Pulmonary artery endothelial cell (primary cell): Measurements from ENCODE around the gene EMP1. TPM values are rescaled to one million over a fixed set of nuclear protein-coding genes. Genes with fewer than 3 reads are reported as not detected.

ENCODE experiments used
- DNase-seq: peaks from one replicate; pipeline ENCODE4 v3.0.0-alpha.2; 2011; ENCODE audit warnings: low read depth, low spot score
- total RNA-seq: library from RNA; depleted of rRNA; stranded (reverse); fragments of >200 nt; gene quantifications from 2 replicates; pipeline ENCODE4 v1.2.3, GENCODE V29; 2014

EMP1 gene
- total RNA-seq, 1 donor from 2014 or later, result 167 TPM

DNA sequence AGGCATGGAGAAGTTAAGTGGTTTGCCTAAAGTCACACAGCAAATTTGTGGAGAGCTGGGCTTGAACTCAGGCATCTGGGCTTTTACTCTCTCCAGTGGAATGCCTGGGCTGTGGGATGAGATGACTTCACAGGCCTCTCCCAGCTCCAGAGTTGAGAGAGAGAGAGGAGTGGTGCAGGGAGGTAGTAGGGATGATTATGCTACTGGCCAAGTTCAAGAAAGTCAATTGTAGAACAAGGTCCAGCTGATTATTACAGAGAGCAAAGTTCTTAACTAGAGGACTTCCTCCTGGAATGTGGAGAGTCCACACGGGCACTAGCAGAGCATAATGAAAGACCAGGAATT, 769 bp upstream of the EMP1 start:
- DNase-seq, result no peak

- no peak for DNase-seq
Measured at GRCh38 chr12:13197032-13197431, 506 bp downstream of the EMP1 start.

DNA sequence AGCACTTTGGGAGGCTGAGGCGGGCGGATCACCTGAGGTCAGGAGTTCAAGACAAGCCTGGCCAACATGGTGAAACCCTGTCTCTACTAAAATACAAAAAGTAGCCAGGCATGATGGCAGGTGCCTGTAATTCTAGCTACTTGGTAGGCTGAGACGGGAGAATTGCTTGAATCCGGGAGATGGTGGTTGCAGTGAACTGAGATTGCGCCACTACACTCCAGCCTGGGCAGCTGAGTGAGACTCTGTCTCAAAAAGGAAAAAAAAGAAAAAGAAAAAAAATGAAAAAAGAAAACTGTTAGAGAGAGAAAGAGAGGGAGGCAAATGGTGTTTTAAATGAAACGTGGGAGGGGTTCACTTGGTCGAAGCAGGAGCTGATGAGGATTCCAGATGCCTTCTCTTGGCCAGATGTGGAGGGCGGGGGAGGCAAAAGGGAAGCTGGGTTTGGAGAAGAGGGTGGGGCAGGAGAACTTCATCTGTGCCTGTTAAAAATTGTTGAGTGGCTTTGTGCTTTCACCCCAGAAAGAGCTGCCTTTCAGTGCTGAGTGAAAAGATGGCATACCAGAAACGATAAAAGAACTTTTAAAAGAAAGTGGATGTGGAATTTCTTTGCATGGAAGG, 1.1 kb downstream of the EMP1 start:
- DNase-seq, result no peak

- no peak for DNase-seq
Measured at GRCh38 chr12:13198241-13198640, 1.7 kb downstream of the EMP1 start.

DNA sequence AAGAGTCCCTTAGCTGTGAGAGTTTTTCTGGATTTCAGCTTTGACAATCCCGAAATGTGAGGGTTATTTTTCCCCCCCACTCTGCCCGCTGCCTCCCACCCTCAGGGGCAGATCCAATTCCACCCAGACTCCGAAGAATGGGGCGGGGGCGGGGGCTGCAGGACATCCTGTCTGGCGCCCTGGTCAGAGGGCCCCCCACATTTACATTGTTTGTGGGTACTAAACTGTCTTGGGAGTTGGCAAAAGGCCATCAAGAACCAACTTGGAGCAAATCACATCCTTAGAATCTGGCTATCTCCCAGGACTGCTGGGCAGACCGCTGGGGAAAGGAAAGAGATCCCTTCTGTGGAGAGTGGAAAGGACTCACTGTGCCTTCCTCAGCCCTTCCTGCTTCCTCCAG, 2.4 kb downstream of the EMP1 start:
- peak; percentile 60 for DNase-seq

- no peak for DNase-seq
Measured at GRCh38 chr12:13199592-13199991, 3.1 kb downstream of the EMP1 start.

GRCh38 chr12:13200841-13201240, 4.3 kb downstream of the EMP1 start:
- DNase-seq, result no peak

DNA sequence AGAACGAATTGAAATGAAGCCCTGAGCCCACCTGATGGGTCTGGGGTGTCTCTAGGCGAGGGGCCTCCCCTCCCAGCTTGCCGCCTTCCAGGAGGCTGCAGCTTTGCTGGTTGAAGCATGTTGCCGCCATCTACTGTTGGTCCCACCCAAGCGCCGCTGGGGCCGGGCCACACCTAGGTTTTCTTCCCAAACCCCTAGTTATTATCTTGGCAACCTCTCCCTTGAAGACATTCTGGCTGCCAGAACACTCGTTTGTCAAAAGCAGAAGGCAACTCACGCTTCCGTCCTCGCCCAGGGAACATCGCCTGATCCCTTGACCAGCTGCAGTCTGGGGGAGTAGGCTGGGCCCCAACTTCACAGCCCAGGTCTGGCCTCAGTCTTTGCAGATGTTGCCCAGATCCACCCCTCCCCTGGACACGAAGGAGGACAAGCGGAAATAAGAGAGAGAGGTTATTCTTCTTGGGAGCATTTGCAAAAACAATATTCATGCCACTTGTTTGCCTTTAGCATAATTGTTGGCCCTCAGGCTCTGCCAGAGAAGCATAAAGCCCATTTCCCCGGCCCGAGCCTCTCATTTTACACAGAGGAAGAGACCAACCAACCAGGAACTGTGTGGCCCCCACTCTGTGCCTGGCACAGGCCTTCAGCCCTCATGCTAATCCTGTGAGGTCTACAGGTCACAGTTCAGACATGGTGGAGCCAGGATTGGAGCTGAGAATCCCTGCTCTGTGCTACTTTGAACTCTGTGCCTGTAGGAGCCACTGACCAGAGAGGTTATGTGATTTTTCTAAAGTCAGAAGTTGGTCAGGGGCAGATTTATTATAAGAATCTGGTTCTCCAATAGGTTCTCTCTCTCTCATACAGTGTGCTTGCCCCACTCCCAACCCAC, 6.8 kb downstream of the EMP1 start:
- DNase-seq, result no peak

DNA sequence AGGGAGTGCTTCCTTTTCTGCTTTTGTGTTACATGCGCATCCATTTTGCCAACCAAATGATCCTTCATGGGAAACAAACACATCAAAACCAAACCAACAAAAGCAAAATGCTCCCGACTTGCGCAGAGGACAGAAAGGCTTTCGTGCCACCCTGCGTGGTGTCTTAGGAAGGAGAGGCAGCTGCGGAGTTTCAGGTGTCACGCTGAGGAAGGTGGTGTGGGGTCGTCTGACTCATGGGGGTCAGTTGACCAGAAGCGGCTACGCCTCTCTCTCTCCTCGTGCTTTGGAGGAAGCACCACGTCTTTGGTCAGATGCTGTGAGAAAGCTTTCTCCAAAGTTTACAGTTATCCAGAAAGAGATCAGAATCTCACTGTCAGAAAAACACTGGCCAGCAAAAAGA, 7.9 kb downstream of the EMP1 start:
- DNase-seq, result peak; percentile 46

DNA sequence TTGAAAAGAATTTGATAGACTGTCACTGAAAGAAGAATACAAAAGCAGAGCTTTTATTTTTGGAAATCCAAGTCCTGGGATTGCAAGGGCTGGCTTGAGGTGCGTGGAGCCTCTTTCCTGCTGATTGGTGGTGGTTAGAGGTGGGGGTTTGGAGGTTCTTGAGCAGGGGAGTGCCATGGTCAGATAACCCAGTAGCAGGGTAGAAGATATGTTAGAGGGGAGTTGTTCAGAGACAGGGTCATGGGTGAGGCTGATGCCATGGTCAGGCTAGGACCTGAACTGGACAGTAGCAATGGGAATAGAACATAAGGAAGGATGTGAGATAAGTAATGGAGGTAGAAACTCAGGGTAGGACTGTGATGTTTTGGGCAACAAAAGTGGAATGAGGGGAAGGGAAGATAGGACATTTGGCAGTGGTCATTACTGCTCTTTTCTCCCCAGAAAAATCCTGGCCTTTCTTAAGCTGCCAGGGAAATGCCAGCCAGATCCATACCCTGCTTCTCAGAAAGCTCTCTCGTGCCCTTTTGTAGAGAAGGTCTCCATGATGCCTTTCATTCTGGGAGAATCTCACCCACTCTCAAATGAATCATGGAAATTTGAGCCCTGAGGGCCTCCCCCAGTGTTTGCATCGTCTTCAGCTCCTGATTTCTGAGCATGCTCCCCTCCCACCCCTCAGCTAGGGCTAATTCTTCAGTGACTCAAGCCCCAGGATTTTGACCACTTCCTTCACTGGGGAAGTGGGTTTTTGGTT, 9.5 kb downstream of the EMP1 start:
- DNase-seq, result peak; percentile 89

DNA sequence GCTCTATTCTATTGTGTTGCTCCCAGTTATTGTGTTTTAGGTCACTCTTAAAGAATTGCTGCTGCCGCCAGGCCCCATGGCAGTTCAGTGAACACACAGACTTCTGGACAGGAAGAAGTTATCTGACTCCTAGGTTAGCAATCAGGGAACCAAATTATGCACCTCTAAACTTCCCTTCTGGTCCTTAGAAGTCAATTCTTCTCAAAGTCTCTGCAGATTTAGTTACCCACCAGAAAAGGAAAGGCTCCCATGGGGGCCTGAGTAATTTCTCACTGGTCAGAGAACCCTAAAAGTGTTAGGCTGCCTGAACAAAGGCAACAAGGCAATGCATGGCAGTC, 10.0 kb downstream of the EMP1 start:
- no peak for DNase-seq

GRCh38 chr12:13208533-13209435, 12.3 kb downstream of the EMP1 start:
- DNase-seq, result no peak

DNA sequence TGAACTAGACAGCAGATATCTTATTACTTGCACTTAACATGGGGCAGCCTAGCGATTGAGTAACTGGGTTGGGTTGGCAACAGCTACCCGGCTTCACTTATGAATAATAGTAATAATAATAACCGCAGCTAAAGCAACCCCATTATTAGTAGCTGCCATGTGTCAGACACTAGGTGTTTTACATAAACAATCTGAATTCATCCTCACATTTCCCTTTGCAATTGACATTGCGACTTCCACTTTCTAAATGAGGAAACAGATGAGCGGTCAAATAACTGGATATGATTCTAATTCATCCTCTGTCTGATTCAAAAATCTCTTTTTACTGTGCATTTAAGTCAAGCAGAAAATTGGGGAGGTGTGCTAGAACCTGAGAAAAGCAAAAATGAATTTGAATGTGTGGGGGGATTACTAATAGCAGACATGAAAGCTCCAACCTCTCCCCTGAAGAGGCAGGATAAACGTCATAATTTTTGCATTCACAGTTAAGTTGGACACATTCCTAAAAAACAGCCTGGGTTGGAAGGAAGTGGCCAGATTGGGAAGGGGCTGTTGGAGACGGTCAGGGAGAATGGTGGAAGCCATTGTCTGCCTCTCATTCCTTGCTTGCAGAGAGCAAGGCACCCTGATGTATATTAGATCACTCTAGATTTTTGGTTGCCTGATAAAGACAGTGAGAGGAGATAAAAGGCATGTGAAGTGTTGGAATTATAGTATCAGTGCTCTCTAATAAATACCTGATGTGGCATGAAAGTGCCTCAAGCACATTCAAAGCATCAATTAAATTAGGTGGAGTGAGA, 13.1 kb downstream of the EMP1 start:
- DNase-seq, result no peak

DNA sequence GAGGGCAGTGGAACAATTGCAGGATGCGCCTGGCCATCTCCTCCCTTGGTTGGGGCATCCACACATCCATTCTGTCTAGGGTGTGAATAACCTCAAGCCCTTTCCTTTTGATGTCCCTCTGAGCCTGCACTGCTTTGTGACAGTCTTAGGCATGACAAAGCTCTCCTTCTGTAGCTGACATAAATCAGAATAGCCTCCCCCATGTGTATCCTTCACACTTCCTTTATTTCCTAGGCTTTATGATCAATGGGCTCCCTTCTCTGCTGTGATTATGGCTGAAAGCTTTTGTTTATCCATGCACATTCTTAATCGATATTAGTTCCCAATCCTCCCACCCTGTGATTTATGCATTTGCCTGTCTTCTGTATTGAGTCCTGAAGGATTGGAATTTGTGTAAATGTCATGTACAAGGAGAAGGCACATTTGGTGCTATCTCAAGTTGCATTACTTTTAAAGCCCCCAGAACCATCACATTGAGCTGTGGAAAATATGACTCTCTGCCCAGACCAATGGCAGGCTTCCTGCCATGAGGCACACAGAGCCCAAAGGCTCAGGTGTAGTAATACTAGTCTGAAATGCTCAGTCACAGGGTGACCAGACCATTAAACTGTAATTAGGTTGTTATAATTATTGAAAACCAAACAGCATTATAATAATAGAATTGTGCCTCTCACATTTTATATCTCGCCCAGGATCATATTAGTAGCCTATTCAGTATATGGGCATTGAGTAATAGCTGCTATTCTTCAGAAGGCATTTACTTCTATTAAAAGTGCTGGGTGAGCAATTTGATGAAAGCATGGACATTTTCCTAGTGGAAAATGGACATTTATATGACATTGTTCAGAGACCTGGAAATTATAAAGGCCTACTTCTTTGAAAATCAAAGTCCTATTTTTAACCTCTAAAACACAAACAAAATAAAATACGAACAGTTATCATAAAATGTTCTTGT, 14.0 kb downstream of the EMP1 start:
- no peak for DNase-seq

DNA sequence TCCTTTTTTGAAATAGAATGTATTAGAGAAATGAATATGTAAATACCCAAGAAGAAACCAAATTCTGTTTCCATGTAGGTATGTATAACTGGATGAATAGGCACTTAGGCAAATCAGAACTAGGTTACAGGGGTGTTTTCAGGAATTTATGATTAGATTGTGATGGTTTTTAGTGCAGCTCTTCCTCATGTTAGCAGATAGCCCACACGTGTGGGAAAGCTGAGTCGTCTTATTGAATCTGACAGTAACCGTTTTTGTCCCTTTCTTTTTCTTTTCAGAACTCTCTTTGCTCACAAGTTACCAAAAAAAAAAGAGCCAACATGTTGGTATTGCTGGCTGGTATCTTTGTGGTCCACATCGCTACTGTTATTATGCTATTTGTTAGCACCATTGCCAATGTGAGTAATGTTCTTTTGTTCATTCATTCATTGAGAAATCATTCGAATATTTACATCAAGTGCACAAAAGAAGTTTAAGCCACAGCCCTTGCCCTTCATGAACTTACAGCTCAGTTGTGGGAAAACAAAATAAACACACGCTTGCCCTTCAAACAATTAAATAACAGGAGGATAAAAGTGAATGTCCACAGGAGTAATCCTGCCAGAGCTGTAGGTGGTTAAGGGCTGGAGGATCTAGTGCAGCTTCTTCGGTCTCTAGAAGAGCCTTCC, 14.8 kb downstream of the EMP1 start:
- DNase-seq, result no peak

DNA sequence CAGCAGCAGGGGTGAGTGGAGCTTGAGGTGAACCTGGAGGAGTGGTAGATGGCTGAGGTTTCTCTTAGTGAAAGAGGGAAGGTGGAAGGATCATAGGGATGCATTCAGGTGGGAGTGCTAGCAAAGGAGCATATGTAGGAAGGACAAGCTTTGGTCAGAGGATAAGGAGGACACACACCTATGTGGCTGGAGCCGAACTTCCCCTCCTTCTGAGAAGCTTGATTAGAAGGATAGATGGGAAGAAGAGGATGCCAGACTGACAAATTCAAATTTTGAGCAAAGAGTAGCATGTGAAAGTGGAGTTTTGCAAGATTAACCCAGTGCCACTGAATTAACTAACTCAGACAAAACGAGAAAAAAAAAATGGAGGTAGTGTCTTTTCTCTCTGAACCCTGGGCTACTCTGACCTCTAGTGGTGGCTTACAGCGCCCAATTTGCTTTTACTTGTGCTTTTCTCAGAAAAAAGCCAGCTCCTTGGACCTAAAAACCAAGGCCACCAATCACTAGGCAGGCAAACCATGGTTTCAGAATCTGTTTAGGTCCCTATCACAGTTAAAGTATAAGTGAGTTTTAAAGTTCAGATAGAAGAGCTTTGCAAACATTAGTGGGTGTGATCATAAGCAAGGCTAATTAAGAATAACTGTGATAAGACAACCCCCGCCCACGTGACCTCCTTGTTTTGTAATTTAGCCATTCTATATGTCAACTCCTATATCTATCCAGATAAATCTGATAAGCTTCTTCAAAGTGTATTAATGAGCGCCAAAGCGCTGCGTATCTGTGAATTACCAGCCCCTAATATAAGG, 15.5 kb downstream of the EMP1 start:
- DNase-seq, result no peak

GRCh38 chr12:13215056-13215455, 18.5 kb downstream of the EMP1 start:
- DNase-seq, result no peak

- DNase-seq, result no peak
Measured at GRCh38 chr12:13218641-13219040, 22.1 kb downstream of the EMP1 start.
